Raji (cell line): ENCODE results near the gene ZNF638.

Experiments used
- POLR2A ChIP-seq: IDR thresholded peaks from 2 replicates; pipeline ENCODE4 v1.6.1; 2011; ENCODE audit warnings: low read depth, low read length, control low read depth; ENCODE audit not compliant: insufficient read depth

Gene ZNF638

DNA sequence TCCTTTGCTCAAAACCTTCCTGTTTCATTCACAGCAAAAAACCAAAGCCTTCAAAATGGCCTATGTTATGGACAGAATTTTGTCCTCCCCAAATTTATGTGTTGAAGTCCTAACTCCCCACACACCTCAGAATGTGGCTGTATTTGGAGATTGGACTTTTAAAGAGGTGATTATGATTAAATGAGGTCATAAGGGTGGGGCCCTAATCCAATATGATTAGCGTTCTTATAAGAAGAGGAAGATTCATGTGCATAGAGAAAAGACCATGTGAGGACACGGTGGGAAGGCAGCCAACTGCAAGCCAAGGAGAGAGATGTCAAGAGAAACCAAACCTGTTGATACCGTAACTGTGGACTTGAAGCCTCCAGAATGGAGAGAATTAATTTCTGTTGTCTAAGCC is 4.6 kb upstream of the ZNF638 start:
- no peak for TF ChIP-seq POLR2A

DNA sequence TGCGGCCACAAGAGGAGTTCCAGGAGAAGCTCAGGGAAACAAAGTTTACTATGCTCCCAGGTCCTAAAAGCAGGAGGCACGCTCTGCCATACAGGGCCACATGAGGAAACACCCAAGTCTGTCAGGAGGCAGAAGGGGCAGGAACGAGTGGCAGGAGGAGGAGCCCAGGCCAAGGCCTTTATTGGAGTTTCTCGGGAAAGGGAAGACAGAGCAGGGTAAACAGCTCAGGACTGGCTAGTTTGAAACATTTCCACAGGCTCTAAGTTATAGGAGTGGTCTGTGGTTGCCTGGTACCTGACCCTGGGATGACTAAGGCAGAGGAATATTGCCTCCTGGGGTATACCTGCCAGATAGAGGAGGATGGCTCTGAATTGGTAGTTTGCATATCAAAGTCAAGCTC is 3.7 kb upstream of the ZNF638 start:
- no peak for TF ChIP-seq POLR2A

DNA sequence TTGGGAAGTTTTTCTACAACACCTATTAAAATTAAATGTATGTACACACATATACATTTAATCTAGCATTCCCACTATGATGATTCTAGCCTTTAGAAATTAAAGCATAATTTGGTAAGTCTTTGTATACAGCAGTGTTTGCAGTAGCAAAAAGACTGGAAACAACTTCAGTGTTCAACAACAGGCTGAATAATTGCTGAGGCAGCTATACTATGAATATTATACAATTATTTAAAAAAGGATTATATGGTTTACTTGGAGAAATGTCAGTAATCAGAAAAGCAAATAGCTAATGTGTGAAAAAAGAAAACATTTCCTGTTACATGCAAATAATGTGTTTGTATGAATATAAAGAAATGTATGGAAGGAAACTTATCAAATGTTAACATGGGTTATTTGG is 1.4 kb upstream of the ZNF638 start:
- no peak for TF ChIP-seq POLR2A

DNA sequence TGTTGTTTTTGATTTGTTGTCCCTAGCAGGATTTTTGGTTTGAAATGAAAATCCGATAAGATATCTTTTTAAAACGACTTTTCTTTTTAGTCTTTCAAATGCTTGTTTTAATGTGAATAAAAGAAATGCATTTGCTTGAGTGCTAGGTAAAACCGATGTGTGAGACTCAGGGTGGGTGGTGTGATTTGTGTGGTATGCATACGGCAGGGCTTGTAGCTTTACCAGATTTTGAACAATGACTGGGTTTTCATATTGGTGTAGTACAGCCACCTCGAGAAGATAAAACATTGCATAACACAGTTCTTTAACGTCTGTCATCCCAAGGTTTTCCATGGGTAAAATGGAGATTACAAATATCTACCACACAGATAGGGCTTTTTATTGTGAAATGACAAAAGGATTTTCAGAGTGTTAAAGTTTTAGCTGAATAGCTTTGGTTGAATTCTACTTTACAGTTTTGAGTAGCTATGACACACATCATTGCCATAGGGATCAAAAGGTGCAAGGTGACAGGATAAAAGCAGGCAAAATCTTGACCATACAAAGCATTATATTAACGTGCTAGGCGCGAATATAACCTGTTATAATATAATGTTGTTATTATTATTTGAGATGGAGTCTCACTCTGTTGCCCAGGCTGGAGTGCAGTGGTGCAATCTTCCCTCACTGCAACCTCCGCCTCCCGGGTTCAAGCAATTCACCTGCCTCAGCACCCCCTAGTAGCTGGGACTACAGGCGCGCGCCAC is 824 bp upstream of the ZNF638 start:
- no peak for TF ChIP-seq POLR2A

DNA sequence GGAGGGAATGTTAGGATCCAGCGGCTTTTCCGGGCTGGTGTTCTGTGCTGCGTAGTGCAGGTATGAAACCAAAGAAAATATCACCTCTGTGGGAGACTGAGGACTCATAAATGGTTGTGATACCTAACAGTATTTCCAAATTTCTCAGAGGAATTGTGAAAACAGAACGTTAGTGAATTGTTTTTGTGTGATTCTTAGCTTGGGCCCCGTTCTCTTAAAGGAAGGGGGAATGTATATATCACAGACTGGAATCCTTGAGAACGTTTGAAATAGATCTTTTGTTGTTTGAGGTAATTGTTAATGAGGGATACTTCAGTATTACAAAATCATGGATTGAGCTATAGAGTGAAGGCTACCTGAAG is 834 bp downstream of the ZNF638 start:
- TF ChIP-seq POLR2A, result no peak

DNA sequence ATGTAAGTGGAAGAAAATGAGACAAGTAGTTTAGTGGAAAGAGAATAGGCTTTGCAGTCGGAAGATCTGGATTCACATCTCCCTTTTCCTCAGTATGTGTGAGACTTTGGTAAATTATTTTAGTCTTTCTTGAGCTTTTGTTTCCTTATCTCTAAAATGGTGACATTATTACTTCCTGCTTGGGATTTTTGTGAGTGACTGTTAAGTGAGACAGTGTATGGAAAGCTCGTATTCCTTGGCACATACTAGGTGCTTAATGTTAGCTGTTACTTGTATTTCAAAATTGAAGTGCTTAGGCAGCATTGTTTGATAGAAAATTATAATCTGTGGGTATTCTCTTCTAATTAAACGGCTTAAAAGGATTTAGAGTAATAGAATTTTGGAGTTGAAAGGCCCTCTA is 2.0 kb downstream of the ZNF638 start:
- no peak for TF ChIP-seq POLR2A

DNA sequence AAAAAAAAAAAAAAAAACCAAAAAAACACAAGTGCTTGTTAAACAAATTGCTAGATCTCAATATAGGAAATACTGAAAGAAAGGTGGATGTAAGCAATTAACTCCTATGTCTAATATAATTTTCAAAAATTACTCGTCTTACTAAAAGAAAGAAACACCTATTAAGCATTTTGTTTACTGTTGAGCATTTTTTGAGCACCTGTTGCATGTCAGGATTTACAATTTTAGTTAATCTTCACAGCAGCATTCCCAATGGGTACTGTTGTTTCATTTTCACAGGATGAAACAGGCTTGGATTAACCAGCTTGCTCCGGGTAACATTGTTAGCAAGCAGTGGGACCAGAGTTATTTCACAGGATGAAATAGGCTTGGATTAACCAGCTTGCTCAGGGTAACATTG is 4.8 kb downstream of the ZNF638 start:
- no peak for TF ChIP-seq POLR2A

DNA sequence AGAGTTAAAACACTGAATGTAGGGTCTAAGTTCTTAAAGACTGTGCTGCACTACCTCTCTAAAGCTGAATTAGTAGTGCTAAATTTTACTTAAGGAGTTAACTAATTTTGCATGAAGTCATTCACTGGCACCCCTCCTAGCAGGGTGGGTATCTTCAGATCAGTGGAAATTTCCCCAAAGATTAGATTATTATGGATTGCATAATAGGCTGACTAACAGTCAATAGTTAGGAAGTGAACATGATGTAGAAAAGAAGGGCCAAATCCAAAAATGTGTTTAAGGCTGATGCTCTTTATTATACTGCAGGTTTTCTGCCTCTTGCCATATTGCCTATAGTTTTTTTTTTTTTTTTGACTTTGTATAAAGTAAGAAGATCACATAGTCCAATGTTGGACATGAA is 5.2 kb downstream of the ZNF638 start:
- no peak for TF ChIP-seq POLR2A

DNA sequence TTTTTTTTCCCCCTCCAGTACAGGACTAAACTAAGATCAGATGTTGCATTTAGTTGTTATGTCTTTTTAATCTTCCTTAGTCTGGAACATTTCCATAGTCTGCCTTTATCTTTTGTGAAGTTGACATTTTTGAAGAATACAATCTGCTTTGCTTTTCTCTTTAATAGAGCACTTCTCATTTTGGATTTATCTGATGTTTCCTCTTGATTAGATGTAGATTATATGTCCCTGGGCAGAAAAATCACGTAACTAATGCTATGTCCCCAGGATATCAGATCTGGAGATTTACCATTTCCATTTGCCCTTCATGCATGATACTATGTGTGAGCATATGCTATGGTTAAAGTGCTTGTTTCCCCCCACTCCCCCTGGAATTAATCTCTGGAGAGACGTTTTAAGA is 6.2 kb downstream of the ZNF638 start:
- TF ChIP-seq POLR2A, result no peak

DNA sequence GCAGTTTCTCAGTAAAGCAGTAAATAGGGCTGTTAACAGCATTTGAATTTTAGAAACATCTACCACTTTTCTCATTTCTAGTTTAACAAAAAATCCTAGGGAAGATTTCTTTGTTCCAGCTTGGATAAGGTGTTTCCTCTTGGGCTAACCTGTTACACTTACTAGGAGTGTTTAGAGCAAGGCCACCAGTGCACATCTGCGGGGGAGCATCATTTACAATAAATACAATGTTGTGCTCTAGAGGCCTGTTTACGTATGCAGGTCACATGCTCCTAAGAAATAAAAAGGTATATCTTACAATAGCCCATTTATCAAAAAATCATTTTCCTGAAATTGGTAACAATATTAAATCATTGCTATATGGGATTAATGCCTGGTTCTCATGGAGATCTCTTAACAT is 8.1 kb downstream of the ZNF638 start:
- no peak for TF ChIP-seq POLR2A

DNA sequence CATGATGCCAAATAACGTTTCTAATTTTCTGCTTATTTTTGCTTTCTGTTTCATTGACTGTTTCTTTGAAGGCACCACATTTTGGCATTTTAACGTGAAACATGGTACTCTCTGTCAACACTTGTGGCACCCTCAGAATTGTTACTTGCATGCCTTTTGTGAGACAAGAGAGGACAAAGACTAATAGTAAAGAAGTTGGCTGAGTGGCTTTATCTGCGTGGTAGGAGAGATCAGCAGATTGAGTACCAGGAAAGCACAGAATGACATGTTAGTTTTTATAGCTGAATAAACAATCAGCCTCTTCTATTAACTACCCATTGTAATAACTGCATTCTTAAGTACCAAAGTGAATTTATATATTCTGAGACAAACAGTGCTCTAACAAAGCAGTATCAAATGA is 8.6 kb downstream of the ZNF638 start:
- TF ChIP-seq POLR2A, result no peak

DNA sequence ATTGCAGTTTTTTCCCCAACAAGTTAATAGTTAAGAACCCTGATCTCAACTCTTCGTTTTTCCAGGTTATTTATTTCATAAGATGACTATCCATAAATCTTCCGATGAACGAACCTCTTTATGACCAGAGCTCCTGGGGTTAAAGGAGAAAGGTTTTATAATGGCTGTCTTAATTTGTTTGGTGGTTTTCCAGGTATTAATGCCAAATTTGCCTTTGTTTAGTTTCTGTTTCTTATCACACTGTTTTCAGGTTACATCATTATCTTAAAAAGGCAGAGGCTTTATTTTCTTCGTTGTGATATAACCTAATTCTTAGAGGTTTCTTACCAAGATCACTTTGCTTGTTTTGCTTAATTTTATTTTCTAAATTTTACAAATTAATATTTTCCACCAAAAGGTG is 10.1 kb downstream of the ZNF638 start:
- no peak for TF ChIP-seq POLR2A

DNA sequence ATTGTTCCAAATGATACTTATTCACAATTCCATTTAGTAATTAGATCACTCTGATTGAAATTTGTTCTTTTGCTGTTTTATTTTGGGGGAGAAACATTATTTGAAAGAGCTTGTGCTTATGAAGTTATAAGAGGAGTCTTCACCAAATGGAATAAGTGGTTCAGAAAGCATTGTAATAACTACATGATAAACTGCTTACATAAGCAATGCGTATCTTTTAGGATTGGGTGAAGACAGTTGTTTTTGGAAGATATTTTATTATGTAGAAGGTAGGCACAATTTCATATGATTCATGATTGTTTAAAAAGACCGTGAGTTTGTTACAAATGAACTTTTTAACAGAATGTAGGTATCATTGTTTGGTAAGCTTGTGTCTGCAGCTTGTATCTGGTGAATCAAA is 14.5 kb downstream of the ZNF638 start:
- no peak for TF ChIP-seq POLR2A

DNA sequence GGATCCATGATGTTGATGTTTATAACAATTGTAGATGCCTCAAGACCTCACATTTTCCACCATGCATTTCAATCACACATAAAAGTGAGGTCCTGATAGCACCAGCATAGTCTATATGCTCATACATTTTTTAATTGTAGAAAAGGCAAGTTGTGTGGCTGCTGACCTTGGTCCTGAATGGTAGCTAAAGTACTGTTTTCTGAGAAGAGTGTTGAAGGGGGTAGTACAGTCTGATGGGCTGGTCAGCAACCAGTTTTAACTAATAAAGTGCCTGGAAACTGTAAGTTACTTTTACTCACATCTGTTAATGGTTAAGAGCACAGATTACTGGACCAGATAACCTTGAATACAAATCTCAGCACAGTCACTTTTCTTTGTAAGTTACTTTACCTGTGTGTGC is 15.9 kb downstream of the ZNF638 start:
- TF ChIP-seq POLR2A, result no peak

DNA sequence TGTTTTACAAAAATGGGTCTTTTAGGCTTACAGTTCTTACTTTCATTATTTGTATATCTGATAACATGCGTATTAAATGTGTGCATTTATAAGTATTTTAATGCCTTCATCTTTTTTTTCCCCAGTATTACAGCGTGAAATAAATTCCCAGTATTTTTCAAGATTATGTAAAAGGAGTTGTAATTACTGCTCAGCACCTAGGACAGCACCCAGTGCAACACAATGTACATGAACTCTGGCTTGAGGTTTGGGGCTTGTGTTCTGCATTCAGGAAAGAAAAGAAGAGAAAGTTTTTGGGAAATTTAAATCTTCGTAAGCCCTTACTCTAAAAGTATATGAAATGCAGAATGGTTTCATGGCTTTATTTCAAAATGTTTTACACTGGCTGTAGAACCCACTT is 16.7 kb downstream of the ZNF638 start:
- no peak for TF ChIP-seq POLR2A

DNA sequence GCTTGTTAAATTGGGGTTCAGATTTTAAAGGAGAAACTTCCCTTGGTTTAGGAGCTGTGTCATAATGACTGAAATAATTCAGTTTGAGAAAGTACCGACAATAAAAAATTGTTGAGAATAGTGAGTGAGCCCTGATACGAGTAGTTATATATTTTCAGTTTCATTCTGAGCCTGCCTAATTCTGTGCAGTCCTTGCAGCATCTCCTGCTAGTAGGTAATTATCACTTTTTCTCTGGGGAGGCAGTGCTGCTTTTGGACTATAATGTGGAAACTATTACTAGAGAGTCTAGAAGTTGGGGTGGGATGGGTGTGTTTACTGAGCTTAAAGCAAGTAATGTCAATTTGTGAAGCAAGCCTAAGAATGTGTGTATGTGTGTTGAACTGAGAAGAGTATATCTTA is 21.7 kb downstream of the ZNF638 start:
- TF ChIP-seq POLR2A, result no peak

DNA sequence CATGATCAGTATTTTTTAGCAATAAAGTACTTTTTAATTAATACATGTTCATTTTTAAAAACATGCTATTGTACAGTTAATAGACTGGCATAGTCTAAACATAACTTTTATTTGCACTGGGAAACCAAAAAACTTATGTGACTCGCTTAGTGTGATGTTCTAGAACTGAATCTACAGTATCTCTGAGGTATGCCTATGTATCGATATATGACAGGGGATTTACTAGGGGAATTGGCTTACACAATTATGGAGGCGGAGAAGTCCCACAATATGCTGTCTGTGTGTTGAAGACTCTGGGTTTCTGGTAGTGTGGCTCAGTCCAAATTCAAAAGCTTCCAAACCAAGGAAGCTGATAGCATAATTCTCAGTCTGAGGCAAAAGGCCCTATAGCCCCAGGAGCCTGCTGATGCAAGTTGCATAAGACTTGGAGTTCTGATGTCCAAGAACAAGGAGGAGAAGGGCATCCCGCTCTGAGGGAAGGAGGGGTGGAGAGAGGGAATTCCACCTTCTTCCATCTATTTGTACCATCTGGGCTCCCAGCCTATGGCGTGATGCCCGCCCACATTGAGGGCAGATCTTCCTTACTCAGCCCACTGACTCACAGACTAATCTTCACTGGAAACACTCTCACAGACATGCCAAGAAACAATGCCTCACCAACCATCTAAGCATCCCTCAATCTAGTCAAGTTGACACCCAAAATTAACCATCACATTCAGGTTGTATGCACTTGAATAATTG is 27.5 kb downstream of the ZNF638 start:
- TF ChIP-seq POLR2A, result no peak
